Adrenal gland (tissue), 5 donors: ENCODE measurements around the gene GPR161.

ENCODE experiments used
- CTCF ChIP-seq, 6 experiments: fragments of 450-650 bp in 4 of 6; fragments of 200-600 bp in 2 of 6; sonication (generic) in 1 of 6; IDR thresholded peaks; 1 replicate in 5 of 6; 2 replicates in 1 of 6; pipeline versions ENCODE4 v1.5.1 to v1.8.0; 2016 to 2021; ENCODE audit warnings: antibody characterized with exemption in 6 of 6, mild to moderate bottlenecking in 2 of 6, moderate library complexity in 1 of 6
- POLR2A ChIP-seq, 2 donors: fragments of 450-650 bp; IDR thresholded peaks; one replicate each; pipeline ENCODE4 v1.6.1; 2017; ENCODE audit warnings: antibody characterized with exemption in 2 of 2, mild to moderate bottlenecking in 2 of 2, moderate library complexity in 1 of 2
- donor health status: DM: no; HTN: no; CAD: no.

DNA sequence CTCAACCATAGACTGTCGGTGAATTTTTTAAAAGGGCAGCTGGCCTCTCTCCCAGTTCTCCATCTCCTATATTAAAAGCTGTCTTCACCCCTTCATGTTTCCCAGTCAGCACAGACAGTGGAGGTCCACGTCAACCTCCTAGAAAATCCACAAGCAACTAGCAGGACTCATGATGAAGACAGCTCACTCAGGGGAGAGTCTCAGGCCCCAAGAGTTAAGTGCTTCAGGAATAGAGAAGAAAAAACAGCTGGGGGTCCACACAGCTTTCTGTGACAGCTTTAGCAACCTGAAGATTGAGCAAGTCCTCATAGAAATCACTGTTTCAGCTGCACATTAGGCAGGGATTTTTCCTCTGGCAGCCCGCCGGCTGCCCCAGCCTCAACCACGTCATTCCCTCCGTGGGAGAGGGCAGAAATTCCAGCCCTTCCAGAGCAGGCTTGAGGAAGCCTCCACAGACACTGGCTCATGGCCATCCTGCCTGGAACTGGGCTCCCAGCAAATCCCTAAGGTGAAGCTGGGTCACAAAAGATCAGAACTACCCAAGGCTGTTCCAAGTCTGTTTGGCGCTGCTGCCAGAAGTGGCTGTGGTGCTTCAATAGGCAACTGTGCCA lies 15.2 kb downstream of the GPR161 start:
- TF ChIP-seq CTCF (IDR thresholded peaks at IDR 0.05) (no peak), POLR2A (IDR thresholded peaks at IDR 0.05) (no peak)
